HG03565 (cell line): ENCODE measurements around the gene CDYL.
A peak's percentile ranks its signal among the peaks of the same experiment; 100 is the strongest.

Experiments used
- ATAC-seq: cut with Tn5 transposase; IDR thresholded peaks from one replicate; pipeline ENCODE4 v1.9.1; 2021; ENCODE audit warnings: mild to moderate bottlenecking, moderate library complexity; ENCODE audit not compliant: unreplicated experiment

The CDYL gene

GRCh38 chr6:4802312-4802935 lies 26.2 kb downstream of the CDYL start:
- ATAC-seq: peak; percentile 68

- ATAC-seq: no peak
These were observed 27.1 kb downstream of the CDYL start for GRCh38 chr6:4803343-4803744.

- no peak for ATAC-seq
These were observed 27.9 kb downstream of the CDYL start for GRCh38 chr6:4804095-4804494.

- no peak for ATAC-seq
These were observed 29.5 kb downstream of the CDYL start for GRCh38 chr6:4805553-4806336.

- no peak for ATAC-seq
These were observed 30.1 kb downstream of the CDYL start for GRCh38 chr6:4806337-4806725.

GRCh38 chr6:4806791-4807190 lies 30.6 kb downstream of the CDYL start:
- no peak for ATAC-seq

- ATAC-seq: no peak
These were observed 32.2 kb downstream of the CDYL start for GRCh38 chr6:4808396-4808795.

GRCh38 chr6:4809999-4810918 lies 34.1 kb downstream of the CDYL start:
- no peak for ATAC-seq

- no peak for ATAC-seq
These were observed 35.9 kb downstream of the CDYL start for GRCh38 chr6:4812068-4812467.

GRCh38 chr6:4813055-4813454 lies 36.9 kb downstream of the CDYL start:
- ATAC-seq: no peak

- no peak for ATAC-seq
These were observed 38.0 kb downstream of the CDYL start for GRCh38 chr6:4814212-4814611.

- no peak for ATAC-seq
These were observed 38.8 kb downstream of the CDYL start for GRCh38 chr6:4814987-4815386.

- no peak for ATAC-seq
These were observed 39.4 kb downstream of the CDYL start for GRCh38 chr6:4815584-4815983.

GRCh38 chr6:4816904-4817303 lies 40.7 kb downstream of the CDYL start:
- ATAC-seq: no peak

GRCh38 chr6:4817551-4817950 lies 41.3 kb downstream of the CDYL start:
- ATAC-seq: no peak

GRCh38 chr6:4818272-4818938 lies 42.2 kb downstream of the CDYL start:
- no peak for ATAC-seq

GRCh38 chr6:4819706-4820283 lies 43.6 kb downstream of the CDYL start:
- no peak for ATAC-seq

GRCh38 chr6:4820704-4821276 lies 44.6 kb downstream of the CDYL start:
- no peak for ATAC-seq

- no peak for ATAC-seq
These were observed 46.3 kb downstream of the CDYL start for GRCh38 chr6:4822476-4822875.

- ATAC-seq: no peak
These were observed 52.0 kb downstream of the CDYL start for GRCh38 chr6:4828187-4828698.
